K562 (cell line): Measurements from ENCODE around the gene INO80D. TPM values are rescaled to one million over a fixed set of nuclear protein-coding genes. Genes with fewer than 3 reads are reported as not detected.
A peak's percentile ranks its signal among the peaks of the same experiment; 100 is the strongest.

Experiments used
- CBX8 ChIP-seq: fragments of 200-600 bp; sonication (generic); IDR thresholded peaks from 2 replicates; pipeline ENCODE4 v1.6.1; 2012; ENCODE audit warnings: borderline replicate concordance, mixed run types, low read depth, mild to moderate bottlenecking, moderate library complexity, mixed read lengths, low read length, control low read depth, inconsistent platforms; ENCODE audit not compliant: poor library complexity, severe bottlenecking; ENCODE audit errors: extremely low read depth
- CTBP1 ChIP-seq: fragments of 450-650 bp; IDR thresholded peaks from 2 replicates; pipeline ENCODE4 v1.6.1; 2016; ENCODE audit warnings: borderline replicate concordance
- ELF4 ChIP-seq: fragments of 450-650 bp; formaldehyde crosslinking; IDR thresholded peaks from 2 replicates; pipeline ENCODE4 v1.4.0; 2022; ENCODE audit warnings: missing genetic modification characterization
- JUND ChIP-seq, 2 experiments: IDR thresholded peaks; 2 replicates in 1 of 2; 3 replicates in 1 of 2; pipeline ENCODE4 v1.6.1; 2011; ENCODE audit warnings: borderline replicate concordance in 2 of 2, low read depth in 2 of 2, low read length in 2 of 2, improper control_type of control experiment in 1 of 2, missing biosample characterization in 1 of 2, missing genetic modification characterization in 1 of 2, missing genetic modification reagents in 1 of 2
- NFRKB ChIP-seq: fragments of 450-650 bp; IDR thresholded peaks from 2 replicates; pipeline ENCODE4 v1.6.1; 2016; ENCODE audit warnings: low read depth
- NR3C1 ChIP-seq: sonication (generic); formaldehyde crosslinking; IDR thresholded peaks from 2 replicates; pipeline ENCODE4 v1.8.1; 2022; ENCODE audit warnings: missing genetic modification reagents
- SMARCE1 ChIP-seq: fragments of 450-650 bp; IDR thresholded peaks from 2 replicates; pipeline ENCODE4 v1.7.1; 2016; ENCODE audit warnings: mild to moderate bottlenecking
- STAT5A ChIP-seq: IDR thresholded peaks from 2 replicates; pipeline ENCODE4 v1.6.1; 2012; ENCODE audit warnings: low read length, inconsistent platforms, borderline replicate concordance
- ZNF197 ChIP-seq: fragments of 200-800 bp; sonication (Bioruptor generic); IDR thresholded peaks from 2 replicates; pipeline ENCODE4 v1.6.1; 2016; ENCODE audit warnings: low read depth, missing genetic modification characterization, missing compliant biosample characterization
- ZNF830 ChIP-seq: fragments of 250-450 bp; sonication (Bioruptor Pico); IDR thresholded peaks from 2 replicates; pipeline ENCODE4 v1.5.0; 2021; ENCODE audit warnings: mild to moderate bottlenecking
- polyA plus RNA-seq, 8 experiments: library from polyadenylated mRNA; depleted of rRNA in 4 of 8; stranded (reverse) in 5 of 8; unstranded in 3 of 8; fragments of >200 nt; fragmentation: Nextera tagmentation in 2 of 8; fragmentation: Illumina TruSeq in 1 of 8; extraction: Ambion mirVana in 2 of 8; extraction: Trizol in 1 of 8; gene quantifications; 2 replicates each; pipeline versions ENCODE4 v1.2.1 to v1.2.3, GENCODE V29; 2011 to 2014; ENCODE audit warnings: inconsistent platforms in 1 of 8, missing spikeins in 1 of 8
- total RNA-seq, 7 experiments: library from RNA; depleted of rRNA in 6 of 7; stranded (reverse); fragments of >200 nt in 6 of 7; fragmentation: Illumina TruSeq in 2 of 7; extraction: Trizol in 2 of 7; gene quantifications; 2 replicates each; pipeline versions ENCODE4 v1.2.1 to v1.2.3, GENCODE V29; 2011 to 2021; ENCODE audit warnings: low replicate concordance in 1 of 7
- TF ChIP-seq, protein P1 (sequence below): IDR thresholded peaks from 2 replicates; pipeline ENCODE4 v1.6.1; 2011; ENCODE audit warnings: borderline replicate concordance, low read depth, mild to moderate bottlenecking, moderate library complexity, low read length; ENCODE audit not compliant: insufficient read depth, poor library complexity, severe bottlenecking
- TF ChIP-seq, protein P2 (sequence below), 3 experiments: fragments of 200-800 bp in 1 of 3; sonication (Bioruptor generic) in 1 of 3; sonication (generic) in 1 of 3; formaldehyde crosslinking in 1 of 3; IDR thresholded peaks; 2 replicates each; pipeline versions ENCODE4 v1.6.1 to v1.8.0; 2016 to 2022; ENCODE audit warnings: mild to moderate bottlenecking in 2 of 3, missing compliant biosample characterization in 2 of 3, missing genetic modification characterization in 2 of 3, missing genetic modification reagents in 1 of 3
- TF ChIP-seq, protein P3 (sequence below): fragments of 450-650 bp; IDR thresholded peaks from 2 replicates; pipeline ENCODE4 v1.6.1; 2016; ENCODE audit warnings: mild to moderate bottlenecking
- TF ChIP-seq, protein P4 (sequence below): sonication (generic); formaldehyde crosslinking; IDR thresholded peaks from 2 replicates; pipeline ENCODE4 v1.8.1; 2022; ENCODE audit warnings: missing genetic modification reagents
- TF ChIP-seq, protein P5 (sequence below): fragments of 250-450 bp; sonication (Bioruptor Pico); IDR thresholded peaks from 2 replicates; pipeline ENCODE4 v1.5.0; 2021; ENCODE audit warnings: mild to moderate bottlenecking, moderate library complexity

Gene INO80D
- total and polyA plus RNA-seq, 9 of the 15 experiments (the other 6 are each of a cell fraction or from before 2014, with no cell fraction given) = 0.64 to 8.1 (median 2.9) TPM

DNA sequence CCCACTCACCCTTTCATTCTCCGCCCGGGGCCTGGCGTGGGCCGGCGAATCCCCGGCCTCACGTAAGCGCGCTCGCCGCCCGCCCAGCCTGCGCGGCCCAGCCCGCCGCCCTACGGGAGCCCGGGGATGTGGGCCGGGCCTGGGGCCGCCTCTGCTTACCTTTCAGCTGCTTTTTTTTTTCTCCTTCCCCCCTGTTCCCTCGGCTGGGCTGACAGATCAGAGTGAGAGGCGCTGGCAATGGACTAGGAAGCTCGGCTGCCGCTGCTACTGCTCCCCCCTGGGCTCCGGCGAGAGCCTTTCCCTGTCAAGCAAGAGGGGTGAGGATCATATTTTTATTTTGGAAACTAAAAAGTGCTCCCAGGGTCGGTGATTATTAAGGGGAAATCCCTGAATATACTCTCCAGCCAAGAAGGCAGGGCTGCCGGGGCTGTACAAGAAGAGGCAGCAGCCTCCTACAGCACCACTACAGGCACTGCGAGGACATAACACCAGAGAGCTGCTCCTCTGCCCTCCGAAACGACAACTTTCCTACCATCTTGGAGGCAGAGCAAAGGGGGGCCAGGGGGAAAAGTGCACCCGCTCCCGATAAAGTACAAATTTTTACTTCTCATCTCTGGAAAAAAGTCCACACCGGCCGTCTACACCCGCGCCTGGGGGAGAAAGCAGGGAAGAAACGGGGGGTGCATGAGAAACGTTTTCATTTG is at the start of gene INO80D (continued):
- TF ChIP-seq NR3C1 (CRISPR knock-in tag) = no peak
- 0 out of 2 replicates have a peak, but pooled peaks have one; percentile 10 for TF ChIP-seq CTBP1
- TF ChIP-seq CBX8 = no peak
- TF ChIP-seq, protein P1, sequence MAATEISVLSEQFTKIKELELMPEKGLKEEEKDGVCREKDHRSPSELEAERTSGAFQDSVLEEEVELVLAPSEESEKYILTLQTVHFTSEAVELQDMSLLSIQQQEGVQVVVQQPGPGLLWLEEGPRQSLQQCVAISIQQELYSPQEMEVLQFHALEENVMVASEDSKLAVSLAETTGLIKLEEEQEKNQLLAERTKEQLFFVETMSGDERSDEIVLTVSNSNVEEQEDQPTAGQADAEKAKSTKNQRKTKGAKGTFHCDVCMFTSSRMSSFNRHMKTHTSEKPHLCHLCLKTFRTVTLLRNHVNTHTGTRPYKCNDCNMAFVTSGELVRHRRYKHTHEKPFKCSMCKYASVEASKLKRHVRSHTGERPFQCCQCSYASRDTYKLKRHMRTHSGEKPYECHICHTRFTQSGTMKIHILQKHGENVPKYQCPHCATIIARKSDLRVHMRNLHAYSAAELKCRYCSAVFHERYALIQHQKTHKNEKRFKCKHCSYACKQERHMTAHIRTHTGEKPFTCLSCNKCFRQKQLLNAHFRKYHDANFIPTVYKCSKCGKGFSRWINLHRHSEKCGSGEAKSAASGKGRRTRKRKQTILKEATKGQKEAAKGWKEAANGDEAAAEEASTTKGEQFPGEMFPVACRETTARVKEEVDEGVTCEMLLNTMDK = no peak
- peak; percentile 14; the same call in 1 of the 2 replicates for TF ChIP-seq JUND (IDR thresholded peaks at IDR 0.05; ENCODE audit: borderline replicate concordance, low read depth, low read length)
- TF ChIP-seq JUND (tag; IDR thresholded peaks at IDR 0.05; ENCODE audit: borderline replicate concordance, low read depth, low read length) = no peak
- no peak for TF ChIP-seq ZNF830
- TF ChIP-seq SMARCE1 = no peak
- no peak for TF ChIP-seq ELF4 (CRISPR knock-in tag)
- TF ChIP-seq, protein P2, sequence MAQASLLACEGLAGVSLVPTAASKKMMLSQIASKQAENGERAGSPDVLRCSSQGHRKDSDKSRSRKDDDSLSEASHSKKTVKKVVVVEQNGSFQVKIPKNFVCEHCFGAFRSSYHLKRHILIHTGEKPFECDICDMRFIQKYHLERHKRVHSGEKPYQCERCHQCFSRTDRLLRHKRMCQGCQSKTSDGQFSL (CRISPR knock-in tag; IDR thresholded peaks at IDR 0.05) = peak; percentile 89
- TF ChIP-seq, protein P2 (tag; IDR thresholded peaks at IDR 0.05) = peak in 1 of 2 experiments; percentile 78; a peak in 2 of 4 replicates
- TF ChIP-seq NFRKB = peak; percentile 97
- TF ChIP-seq, protein P3, sequence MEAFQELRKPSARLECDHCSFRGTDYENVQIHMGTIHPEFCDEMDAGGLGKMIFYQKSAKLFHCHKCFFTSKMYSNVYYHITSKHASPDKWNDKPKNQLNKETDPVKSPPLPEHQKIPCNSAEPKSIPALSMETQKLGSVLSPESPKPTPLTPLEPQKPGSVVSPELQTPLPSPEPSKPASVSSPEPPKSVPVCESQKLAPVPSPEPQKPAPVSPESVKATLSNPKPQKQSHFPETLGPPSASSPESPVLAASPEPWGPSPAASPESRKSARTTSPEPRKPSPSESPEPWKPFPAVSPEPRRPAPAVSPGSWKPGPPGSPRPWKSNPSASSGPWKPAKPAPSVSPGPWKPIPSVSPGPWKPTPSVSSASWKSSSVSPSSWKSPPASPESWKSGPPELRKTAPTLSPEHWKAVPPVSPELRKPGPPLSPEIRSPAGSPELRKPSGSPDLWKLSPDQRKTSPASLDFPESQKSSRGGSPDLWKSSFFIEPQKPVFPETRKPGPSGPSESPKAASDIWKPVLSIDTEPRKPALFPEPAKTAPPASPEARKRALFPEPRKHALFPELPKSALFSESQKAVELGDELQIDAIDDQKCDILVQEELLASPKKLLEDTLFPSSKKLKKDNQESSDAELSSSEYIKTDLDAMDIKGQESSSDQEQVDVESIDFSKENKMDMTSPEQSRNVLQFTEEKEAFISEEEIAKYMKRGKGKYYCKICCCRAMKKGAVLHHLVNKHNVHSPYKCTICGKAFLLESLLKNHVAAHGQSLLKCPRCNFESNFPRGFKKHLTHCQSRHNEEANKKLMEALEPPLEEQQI = no peak
- TF ChIP-seq, protein P4, sequence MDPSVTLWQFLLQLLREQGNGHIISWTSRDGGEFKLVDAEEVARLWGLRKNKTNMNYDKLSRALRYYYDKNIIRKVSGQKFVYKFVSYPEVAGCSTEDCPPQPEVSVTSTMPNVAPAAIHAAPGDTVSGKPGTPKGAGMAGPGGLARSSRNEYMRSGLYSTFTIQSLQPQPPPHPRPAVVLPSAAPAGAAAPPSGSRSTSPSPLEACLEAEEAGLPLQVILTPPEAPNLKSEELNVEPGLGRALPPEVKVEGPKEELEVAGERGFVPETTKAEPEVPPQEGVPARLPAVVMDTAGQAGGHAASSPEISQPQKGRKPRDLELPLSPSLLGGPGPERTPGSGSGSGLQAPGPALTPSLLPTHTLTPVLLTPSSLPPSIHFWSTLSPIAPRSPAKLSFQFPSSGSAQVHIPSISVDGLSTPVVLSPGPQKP (CRISPR knock-in tag) = no peak
- TF ChIP-seq STAT5A = no peak; the same call in 1 of the 2 replicates
- no peak for TF ChIP-seq ZNF197 (CRISPR knock-in tag)
- TF ChIP-seq, protein P5, sequence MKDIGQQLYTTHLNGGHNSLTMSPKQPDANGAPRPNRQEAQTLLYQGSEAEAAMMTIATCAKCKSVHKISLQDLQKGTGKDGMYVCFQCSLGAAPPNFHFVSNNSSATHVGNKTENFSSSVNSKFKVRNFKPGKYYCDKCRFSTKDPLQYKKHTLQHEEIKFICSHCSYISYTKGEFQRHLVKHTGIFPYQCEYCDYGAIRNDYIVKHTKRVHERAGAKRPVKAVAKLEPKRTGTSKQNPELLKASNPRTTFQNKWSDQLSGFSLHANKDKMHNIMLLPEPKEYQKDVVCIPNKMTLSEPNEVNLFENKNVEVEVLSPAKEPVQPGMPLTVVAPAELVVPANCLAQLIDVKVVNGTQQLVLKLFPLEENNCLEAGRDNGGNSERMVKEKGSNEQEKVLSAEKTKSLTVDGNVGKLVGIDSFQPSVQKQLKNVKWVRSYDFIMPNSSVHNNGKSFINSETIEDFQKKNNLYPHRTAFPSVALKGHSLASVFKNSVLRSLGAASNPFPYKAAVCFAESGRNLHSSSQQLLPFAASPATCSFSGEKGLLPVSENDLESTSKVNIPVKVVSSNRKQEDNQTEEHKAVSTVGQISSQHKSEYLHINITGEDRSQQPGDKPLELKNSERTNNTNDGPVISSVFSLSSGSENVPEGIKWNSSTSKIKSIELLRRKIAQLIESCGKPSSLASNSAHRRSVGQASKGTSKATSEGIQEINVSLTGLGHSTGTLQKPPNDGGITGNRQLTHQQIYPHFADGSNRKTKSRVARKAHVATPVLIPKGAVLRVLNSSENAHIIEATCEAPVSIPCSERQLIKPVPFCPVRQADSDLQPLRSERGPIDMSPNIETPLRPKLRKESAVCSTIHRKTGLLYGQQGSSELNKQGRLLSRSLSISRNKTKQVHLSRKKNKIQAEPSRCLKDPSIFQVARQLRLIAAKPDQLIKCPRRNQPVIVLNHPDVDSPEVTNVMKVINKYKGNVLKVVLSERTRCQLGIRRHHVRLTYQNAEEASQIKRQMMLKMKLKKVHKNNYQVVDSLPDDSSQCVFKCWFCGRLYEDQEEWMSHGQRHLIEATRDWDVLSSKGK = no peak
